Stimulated activated naive CD4-positive, alpha-beta T cell treated with Interleukin-2 at 50 U/mL for 16 hours (primary cell): ENCODE data around the gene GPANK1.
"Not testable (repeated sequence)": the region's sequence is repeated elsewhere in the genome, so short reads cannot be mapped to it uniquely, and the experiment has no call there.

Source experiments
- DNase-seq: peaks from one replicate; lab custom pipeline; 2025; lab: John Stamatoyannopoulos, UW

The GPANK1 gene

DNA sequence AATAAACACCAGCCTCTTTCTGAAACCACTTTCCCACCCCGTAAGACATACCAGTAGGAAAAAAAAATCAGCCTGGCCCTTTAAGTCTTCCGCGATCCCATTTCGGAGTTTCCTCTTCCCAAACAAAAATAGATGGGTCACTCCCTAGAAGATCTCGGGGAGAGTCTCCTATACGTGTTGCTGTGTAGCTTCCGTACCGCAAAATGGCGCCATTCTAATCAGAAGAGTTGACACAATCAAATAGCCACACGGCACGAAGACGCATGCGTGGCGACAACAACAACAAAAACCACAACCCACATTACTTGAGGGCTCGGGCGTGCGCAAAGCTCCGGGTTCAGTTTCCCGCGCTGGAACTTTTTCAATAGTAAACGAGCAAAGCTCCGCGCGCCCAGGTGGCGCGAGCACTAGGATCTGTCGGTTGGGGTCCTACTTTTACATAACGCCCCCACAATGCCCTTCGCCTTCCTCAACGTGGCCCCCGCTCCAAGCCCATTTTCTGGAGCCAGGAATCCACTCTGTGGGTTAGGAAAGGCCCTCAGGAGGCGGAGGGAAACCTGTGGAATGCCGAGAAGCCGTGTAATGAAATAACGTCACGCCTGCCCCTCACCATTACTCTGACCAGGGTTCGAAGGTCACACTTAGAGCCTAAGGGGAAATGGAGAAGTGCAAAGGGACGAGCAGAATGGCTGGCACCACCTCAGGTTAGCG is at the start of gene GPANK1:
Gene GPANK1, minus strand, starts transcription at position 208 of the 711 bp plus-strand sequence. CDS start 519 bp downstream, outside the sequence.
- peak; percentile 87 for DNase-seq

GRCh38 chr6:31713991-31714684 is 49.3 kb upstream of the GPANK1 start:
- DNase-seq: no peak

GRCh38 chr6:31713465-31713864 is 48.7 kb upstream of the GPANK1 start:
- no peak for DNase-seq

DNA sequence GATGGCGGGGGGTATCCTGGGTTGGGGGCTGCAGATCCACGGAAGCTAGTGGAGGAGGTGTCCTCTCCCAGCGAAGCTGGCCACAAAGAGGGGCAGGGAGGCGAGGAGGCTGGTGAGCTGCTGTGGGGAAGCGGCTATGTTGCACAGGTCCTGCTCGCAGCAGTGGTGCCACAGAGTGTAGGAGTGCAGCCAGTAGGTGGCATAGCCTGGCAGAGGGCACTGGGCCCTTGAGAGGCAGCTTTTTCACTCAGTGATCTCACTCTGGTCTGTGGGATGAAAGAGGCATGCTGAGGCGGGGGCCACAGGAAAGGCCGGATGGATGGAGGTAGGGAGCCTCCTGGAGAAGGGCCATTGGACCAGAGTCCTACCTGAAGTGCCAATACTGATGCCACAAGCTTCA is 47.5 kb upstream of the GPANK1 start:
- no peak for DNase-seq

DNA sequence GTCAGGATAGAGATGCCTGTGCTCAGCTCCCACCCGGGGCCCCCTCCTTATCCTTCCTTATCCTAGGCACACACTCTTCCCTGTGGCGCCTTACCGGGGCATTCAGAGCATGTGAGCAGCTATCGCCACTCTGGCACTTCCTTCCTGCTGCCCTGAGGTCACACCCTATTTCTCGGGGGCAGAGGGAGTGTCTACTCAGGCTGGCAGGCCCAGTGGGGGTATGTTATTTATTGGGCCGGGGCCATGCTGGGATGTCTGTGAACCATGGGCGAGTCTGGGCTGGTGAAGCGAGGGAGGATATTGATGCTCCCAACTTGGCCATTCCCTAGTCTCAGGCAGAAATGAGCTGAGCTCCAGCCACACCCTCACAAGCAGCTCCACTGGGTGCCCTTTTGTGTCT is 46.4 kb upstream of the GPANK1 start:
- DNase-seq: no peak

GRCh38 chr6:31710523-31711219 is 45.9 kb upstream of the GPANK1 start:
- no peak for DNase-seq

DNA sequence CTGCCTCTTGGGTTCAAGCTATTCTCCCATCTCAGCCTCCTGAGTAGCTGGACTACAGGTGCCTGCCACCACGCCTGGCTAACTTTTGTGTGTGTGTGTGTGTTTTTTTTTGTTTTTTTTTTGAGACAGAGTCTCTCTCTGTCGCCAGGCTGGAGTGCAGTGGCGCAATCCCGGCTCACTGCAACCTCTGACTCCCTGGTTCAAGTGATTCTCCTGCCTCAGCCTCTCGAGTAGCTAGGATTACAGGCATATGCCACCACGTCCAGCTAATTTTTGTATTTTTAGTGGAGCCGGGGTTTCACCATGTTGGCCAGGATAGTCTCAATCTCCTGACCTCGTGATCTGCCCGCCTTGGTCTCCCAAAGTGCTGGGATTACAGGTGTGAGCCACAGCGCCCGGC is 44.4 kb upstream of the GPANK1 start:
- not testable (repeated sequence) for DNase-seq

DNA sequence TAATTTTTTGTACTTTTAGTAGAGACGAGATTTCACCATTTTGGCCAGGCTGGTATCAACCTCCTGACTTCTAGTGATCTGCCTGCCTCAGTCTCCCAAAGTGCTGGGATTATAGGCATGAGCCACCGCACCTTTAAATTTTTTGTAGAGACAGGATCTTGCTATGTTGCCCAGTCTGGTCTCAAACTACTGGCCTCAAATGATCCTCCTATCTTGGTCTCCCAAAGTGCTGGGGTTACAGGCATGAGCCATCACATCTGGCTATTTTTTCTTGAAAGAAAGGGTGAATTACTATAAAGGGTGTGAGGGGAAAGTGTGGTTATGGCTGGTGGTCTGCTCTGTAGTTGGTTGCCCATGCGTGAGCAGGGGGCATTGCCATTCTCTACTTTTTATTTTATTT is 43.4 kb upstream of the GPANK1 start:
- DNase-seq: no peak

DNA sequence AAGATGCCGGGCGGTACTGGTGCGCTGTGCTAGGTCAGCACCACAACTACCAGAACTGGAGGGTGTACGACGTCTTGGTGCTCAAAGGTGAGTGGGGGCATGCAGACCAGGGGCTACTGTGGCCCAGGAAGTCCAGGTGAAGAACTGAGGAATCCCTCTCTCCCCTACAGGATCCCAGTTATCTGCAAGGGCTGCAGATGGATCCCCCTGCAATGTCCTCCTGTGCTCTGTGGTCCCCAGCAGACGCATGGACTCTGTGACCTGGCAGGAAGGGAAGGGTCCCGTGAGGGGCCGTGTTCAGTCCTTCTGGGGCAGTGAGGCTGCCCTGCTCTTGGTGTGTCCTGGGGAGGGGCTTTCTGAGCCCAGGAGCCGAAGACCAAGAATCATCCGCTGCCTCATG is 42.9 kb upstream of the GPANK1 start:
- no peak for DNase-seq

DNA sequence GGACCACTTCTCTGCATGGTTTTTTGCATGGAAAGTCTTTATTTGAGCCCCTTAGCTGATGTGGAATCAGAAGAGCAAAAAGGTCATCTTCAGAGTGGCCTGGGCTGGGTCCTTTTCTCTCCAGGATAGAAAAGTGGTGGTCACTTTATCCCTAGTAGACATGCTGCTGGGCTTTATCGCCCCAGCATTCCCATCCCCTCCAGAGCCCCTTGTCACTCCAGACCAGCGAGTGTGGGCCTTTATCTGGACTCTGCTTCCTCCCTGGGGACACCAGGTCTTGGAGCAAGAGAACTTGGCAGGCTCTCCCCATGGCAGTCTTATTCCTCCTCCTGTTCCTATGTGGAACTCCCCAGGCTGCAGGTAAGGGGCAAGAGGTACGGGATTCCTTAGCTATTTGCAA is 41.8 kb upstream of the GPANK1 start, which contains the start of gene LY6G6F:
Gene LY6G6F, plus strand, starts transcription at position 268 of the 400 bp plus-strand sequence. Its CDS starts 41 bp downstream, at position 309.
- no peak for DNase-seq

GRCh38 chr6:31705931-31706330 is 41.1 kb upstream of the GPANK1 start:
- no peak for DNase-seq

DNA sequence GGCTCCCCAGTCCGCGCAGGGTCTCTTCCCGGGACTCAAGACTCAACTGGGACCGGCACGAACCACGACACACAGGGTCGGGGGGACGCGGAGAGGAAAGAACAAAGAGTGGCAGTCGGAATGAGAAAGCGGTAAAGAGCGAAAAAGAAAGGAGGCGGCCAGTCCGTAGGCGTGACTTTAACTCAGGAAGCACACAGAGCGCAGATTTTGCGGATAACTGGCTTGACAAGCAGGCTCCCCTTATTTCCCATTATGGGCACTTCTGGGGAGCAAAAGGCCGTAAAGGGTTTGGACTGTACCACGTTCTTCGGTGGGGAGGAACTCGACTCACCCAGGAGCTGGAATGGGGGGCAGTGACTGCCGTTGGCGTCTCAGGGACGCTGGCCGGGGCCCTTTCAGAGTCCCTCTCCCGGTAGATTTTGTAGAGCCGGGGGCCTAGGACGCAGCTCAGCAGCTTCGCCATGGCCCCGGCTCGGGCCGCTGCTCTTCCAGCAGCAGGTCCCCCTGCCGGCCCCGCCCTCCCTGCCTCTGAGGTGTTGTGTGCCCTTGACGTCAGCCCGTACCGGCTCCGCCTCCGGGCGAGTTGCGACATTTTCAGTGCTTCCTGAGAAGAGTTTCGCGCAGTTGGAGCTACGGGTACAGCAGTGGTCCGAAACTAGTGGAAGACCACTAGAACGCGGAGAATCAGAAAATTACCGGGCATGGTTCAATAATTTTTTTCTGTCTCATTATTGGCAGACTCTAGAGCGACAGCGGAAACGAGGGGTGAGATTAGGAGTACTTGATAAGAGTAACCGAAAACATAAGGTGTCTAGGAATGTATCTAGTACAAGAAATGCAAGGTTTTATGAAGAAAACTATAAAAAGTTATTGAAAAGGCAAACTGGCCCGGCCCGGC is 38.3 kb upstream of the GPANK1 start, which contains the start of gene ABHD16A:
Gene ABHD16A, minus strand, starts transcription at position 506 of the 898 bp plus-strand sequence. Its CDS starts 43 bp downstream, at position 463.
- peak; percentile 95 for DNase-seq

DNA sequence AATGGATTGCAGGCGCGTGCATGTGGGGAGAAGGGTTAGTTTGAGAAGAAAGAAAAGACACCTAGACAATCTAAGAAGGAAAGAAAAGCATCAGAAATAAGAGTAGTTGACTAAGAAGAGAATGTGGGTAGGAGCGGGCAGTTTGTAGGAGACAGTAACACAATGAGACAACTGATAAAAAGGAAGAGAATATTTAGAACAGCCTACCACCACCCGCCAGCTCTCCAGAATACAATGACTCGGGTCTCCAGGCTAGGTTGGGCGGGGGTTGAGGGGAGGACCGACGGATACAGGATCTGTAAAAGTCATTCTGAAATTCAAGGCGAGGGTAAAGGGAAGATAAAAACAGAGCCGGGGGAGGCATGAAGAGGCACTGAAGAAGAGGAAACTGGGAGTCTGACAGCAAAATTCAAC is 37.6 kb upstream of the GPANK1 start:
- peak; percentile 35 for DNase-seq

DNA sequence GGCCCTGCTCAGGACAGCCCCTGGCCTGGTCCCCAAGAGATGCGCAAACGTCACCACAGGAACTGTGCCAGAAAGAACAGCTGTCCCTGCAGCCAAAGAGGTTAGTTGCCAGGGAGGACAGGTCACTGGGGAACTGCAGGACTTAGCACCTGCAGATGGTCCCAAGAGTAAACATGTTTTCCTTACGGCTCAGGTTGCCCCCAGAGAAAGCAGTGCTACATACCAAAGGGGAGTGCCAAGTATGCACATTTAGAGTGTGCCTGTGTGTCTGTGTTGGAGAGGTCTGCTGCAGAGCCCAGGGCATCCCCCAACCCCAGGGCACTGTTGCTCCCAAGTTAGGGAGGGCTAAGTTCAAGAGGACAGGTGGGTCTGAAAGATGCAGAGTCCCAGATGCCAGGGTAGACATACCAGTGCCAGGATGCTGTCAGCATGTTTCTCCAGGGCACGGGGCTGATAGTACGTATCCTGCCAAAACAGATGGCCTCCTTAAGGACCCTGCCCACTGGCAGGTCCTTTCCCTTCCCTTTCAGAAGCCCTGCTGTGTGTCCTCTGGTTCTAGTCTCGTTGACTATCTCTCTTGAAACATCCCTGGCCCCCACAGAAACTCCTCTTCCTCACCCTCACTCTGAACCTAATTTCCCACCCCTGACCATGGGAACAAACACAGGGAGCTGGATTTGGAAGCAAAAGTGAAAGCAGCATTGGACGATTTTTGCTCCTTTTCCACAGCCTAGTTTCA is 37.0 kb upstream of the GPANK1 start:
- DNase-seq: no peak

DNA sequence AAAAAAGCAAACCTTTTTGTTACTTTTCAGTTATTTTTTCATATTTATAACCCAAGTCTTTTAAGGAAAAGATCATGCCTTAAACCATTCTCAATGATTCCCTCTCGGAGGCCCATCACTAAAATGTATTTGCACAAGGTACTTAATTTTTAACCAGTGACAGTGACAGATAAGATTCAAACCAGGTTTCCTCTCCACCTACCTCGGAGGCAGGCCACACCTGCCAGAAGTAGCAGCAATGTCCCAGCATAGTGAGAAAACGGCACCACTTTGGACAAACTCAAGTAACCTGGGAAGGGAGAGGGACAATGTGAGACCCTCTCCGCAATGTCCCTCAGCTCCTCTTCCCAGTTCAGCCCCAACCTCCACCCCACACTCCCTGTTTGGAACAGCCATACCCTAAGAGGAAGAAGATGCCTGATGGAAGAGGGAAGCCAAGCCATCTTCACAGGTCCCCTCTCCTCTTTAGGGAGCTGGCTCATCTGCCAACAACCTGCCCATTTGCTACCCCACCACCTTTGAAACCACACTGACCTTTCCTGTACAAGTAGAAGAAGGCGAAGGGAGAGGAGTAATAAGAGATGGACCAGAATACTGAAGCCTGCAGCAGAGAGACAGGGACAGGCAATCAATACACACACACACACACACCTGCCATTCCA is 36.1 kb upstream of the GPANK1 start:
- DNase-seq: no peak

GRCh38 chr6:31697555-31697954 is 32.8 kb upstream of the GPANK1 start:
- no peak for DNase-seq

DNA sequence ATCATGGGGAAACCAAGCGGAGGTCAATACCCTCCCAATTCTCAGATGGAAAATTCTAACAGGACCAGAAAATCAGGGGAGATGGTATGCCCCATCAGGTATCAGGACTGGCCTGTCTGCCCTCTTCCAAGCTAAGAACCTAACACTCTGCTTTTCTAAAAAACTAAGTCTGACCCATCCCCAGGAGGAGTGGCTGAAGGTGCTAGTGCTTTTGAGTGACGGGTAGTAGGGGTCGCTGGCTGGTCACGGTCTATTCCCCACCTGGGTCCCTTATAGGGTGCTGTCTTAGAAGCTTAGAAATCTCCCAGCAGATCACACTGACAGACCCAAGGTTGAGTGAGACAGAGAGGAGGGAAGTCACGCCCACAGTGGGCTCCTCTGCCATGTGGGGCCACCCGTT is 28.7 kb upstream of the GPANK1 start:
- no peak for DNase-seq

GRCh38 chr6:31692886-31693285 is 28.1 kb upstream of the GPANK1 start:
- DNase-seq: no peak

- no peak for DNase-seq
These were observed 27.6 kb upstream of the GPANK1 start for GRCh38 chr6:31692353-31692752.

- no peak for DNase-seq
These were observed 26.8 kb upstream of the GPANK1 start for GRCh38 chr6:31691564-31692108.
